Stimulated activated naive B cell treated with anti-CD40 and anti-IgM and Interleukin-4, amounts not matched to agents 10 μg/mL and 1 μg/mL and 100 μg/mL, for 72 hours (primary cell): ENCODE measurements around the gene ST7L.
"Not testable (repeated sequence)": the region's sequence is repeated elsewhere in the genome, so short reads cannot be mapped to it uniquely, and the experiment has no call there.

Experiments
- ATAC-seq, 2 donors: fragments of 150-1000 bp; cut with Tn5 transposase; replicated peaks; 2 replicates each; pipeline ENCODE4 v1.10.0; 2021; ENCODE audit warnings: moderate library complexity in 1 of 2
- DNase-seq: peaks from one replicate; pipeline ENCODE4 v3.0.0; 2021
- H3K27ac Mint-ChIP-seq: one replicate; pipeline ENCODE4 v1.8.0; 2022; ENCODE audit warnings: mild to moderate bottlenecking, mixed read lengths
- H3K27me3 Mint-ChIP-seq, 2 donors: one replicate each; pipeline ENCODE4 v1.8.0; 2022; ENCODE audit warnings: mixed read lengths in 2 of 2
- H3K36me3 Mint-ChIP-seq, 2 donors: one replicate each; pipeline ENCODE4 v1.8.0; 2022; ENCODE audit warnings: mixed read lengths in 2 of 2, mild to moderate bottlenecking in 1 of 2
- H3K4me1 Mint-ChIP-seq, 2 donors: one replicate each; pipeline ENCODE4 v1.8.0; 2022; ENCODE audit warnings: mixed read lengths in 2 of 2, mild to moderate bottlenecking in 1 of 2
- H3K4me3 Mint-ChIP-seq, 2 donors: one replicate each; pipeline ENCODE4 v1.8.0; 2022; ENCODE audit warnings: mild to moderate bottlenecking in 2 of 2, mixed read lengths in 2 of 2, moderate library complexity in 1 of 2
- H3K9me3 Mint-ChIP-seq, 2 donors: one replicate each; pipeline ENCODE4 v1.8.0; 2022; ENCODE audit warnings: mixed read lengths in 2 of 2, mild to moderate bottlenecking in 1 of 2

The ST7L gene

GRCh38 chr1:112618721-112619517 is at the start of gene ST7L:
TSS of gene ST7L (minus strand) at chr1:112619141. CDS start at chr1:112619113, 28 bp downstream.
- Mint-ChIP-seq H3K27ac (peak within 1 kb of the TSS; percentile 99), H3K4me1 (peaks cover 6 to 30% of the 10 kb centered on the region in 2 donors), H3K36me3 (peaks cover 12 to 34% of the 10 kb centered on the region in 2 donors), H3K4me3 (peak within 1 kb of the TSS; percentile 91 to 99), H3K27me3 (no peaks in the 10 kb centered on the region), H3K9me3 (no peaks in the 10 kb centered on the region)
- DNase-seq, result peak; percentile 60
- peak; percentile 40 to 46 for ATAC-seq

GRCh38 chr1:112666946-112667345 is 48.0 kb upstream of the ST7L start:
- H3K27ac Mint-ChIP-seq, result no peak overlapping the region
- ATAC-seq (no peak), DNase-seq (no peak)
- no peaks in the 10 kb centered on the region for H3K27me3 Mint-ChIP-seq
- no peak overlapping the region for H3K4me3 Mint-ChIP-seq
- peaks cover 5 to 6% of the 10 kb centered on the region in 2 donors for H3K4me1 Mint-ChIP-seq
- H3K9me3 Mint-ChIP-seq, result no peaks in the 10 kb centered on the region
- H3K36me3 Mint-ChIP-seq, result peaks cover 57 to 63% of the 10 kb centered on the region in 2 donors

GRCh38 chr1:112665857-112666256 is 46.9 kb upstream of the ST7L start:
- Mint-ChIP-seq H3K27ac (no peak overlapping the region), H3K4me1 (peaks cover 5 to 6% of the 10 kb centered on the region in 2 donors), H3K9me3 (no peaks in the 10 kb centered on the region), H3K36me3 (peaks cover 61 to 66% of the 10 kb centered on the region in 2 donors), H3K4me3 (no peak overlapping the region), H3K27me3 (no peaks in the 10 kb centered on the region)
- ATAC-seq, result no peak
- DNase-seq, result no peak

- Mint-ChIP-seq H3K36me3 (peaks cover 20 to 41% of the 10 kb centered on the region in 2 donors), H3K27me3 (no peaks in the 10 kb centered on the region)
Measured at GRCh38 chr1:112651205-112651604, 32.3 kb upstream of the ST7L start.

GRCh38 chr1:112646225-112646624 is 27.3 kb upstream of the ST7L start:
- no peaks in the 10 kb centered on the region for H3K9me3 Mint-ChIP-seq
- H3K27me3 Mint-ChIP-seq, result no peaks in the 10 kb centered on the region
- H3K4me3 Mint-ChIP-seq, result no peak overlapping the region
- H3K4me1 Mint-ChIP-seq, result peaks cover 22 to 32% of the 10 kb centered on the region in 2 donors
- DNase-seq (no peak), ATAC-seq (no peak)
- no peak overlapping the region for H3K27ac Mint-ChIP-seq
- peaks cover 24 to 46% of the 10 kb centered on the region in 2 donors for H3K36me3 Mint-ChIP-seq

More at GRCh38 chr1:112651205-112651604, 32.3 kb upstream of the ST7L start:
- Mint-ChIP-seq H3K9me3 (no peaks in the 10 kb centered on the region), H3K4me3 (no peak overlapping the region), H3K27ac (no peak overlapping the region), H3K4me1 (peaks cover 15 to 19% of the 10 kb centered on the region in 2 donors)
- DNase-seq (no peak), ATAC-seq (peak in 1 of 2 donors; percentile 25)

GRCh38 chr1:112643080-112643479 is 24.1 kb upstream of the ST7L start:
- peaks cover 19 to 30% of the 10 kb centered on the region in 2 donors for H3K36me3 Mint-ChIP-seq
- no peak overlapping the region for H3K27ac Mint-ChIP-seq
- ATAC-seq, result no peak
- H3K27me3 Mint-ChIP-seq, result no peaks in the 10 kb centered on the region
- H3K4me1 Mint-ChIP-seq, result peaks cover 16 to 32% of the 10 kb centered on the region in 2 donors
- no peak overlapping the region for H3K4me3 Mint-ChIP-seq
- no peaks in the 10 kb centered on the region for H3K9me3 Mint-ChIP-seq
- DNase-seq, result no peak

- not testable (repeated sequence) for H3K9me3 Mint-ChIP-seq, H3K27ac Mint-ChIP-seq, H3K4me3 Mint-ChIP-seq, H3K27me3 Mint-ChIP-seq, ATAC-seq, DNase-seq
- H3K4me1 Mint-ChIP-seq, result peaks cover 17 to 43% of the 10 kb centered on the region in 2 donors
- peaks cover 13 to 21% of the 10 kb centered on the region in 2 donors for H3K36me3 Mint-ChIP-seq
Measured at GRCh38 chr1:112640437-112640836, 21.5 kb upstream of the ST7L start.

GRCh38 chr1:112638110-112638428 is 19.1 kb upstream of the ST7L start:
- H3K27ac Mint-ChIP-seq, result peak overlapping the region; percentile 75
- H3K4me1 Mint-ChIP-seq, result peaks cover 26 to 54% of the 10 kb centered on the region in 2 donors
- DNase-seq (no peak), ATAC-seq (no peak)
- H3K4me3 Mint-ChIP-seq, result no peak overlapping the region
- H3K36me3 Mint-ChIP-seq, result peaks cover 15 to 22% of the 10 kb centered on the region in 2 donors
- H3K9me3 Mint-ChIP-seq, result no peaks in the 10 kb centered on the region
- H3K27me3 Mint-ChIP-seq, result no peaks in the 10 kb centered on the region

GRCh38 chr1:112637254-112638109 is 18.5 kb upstream of the ST7L start:
- DNase-seq (no peak), ATAC-seq (no peak)
- H3K36me3 Mint-ChIP-seq, result peaks cover 18 to 24% of the 10 kb centered on the region in 2 donors
- no peaks in the 10 kb centered on the region for H3K27me3 Mint-ChIP-seq
- H3K4me1 Mint-ChIP-seq, result peaks cover 26 to 56% of the 10 kb centered on the region in 2 donors
- H3K9me3 Mint-ChIP-seq, result no peaks in the 10 kb centered on the region
- H3K27ac Mint-ChIP-seq, result peak overlapping the region; percentile 75
- H3K4me3 Mint-ChIP-seq, result no peak overlapping the region

- Mint-ChIP-seq H3K36me3 (peaks cover 23 to 26% of the 10 kb centered on the region in 2 donors), H3K27me3 (no peaks in the 10 kb centered on the region), H3K4me3 (no peak overlapping the region), H3K9me3 (no peaks in the 10 kb centered on the region), H3K4me1 (peaks cover 29 to 55% of the 10 kb centered on the region in 2 donors), H3K27ac (peak overlapping the region; percentile 31)
- no peak for DNase-seq
- ATAC-seq, result peak; percentile 55 to 60
Measured at GRCh38 chr1:112636597-112637253, 17.8 kb upstream of the ST7L start.

- DNase-seq, result no peak
Measured at GRCh38 chr1:112636056-112636455, 17.1 kb upstream of the ST7L start.

GRCh38 chr1:112634367-112634766 is 15.4 kb upstream of the ST7L start:
- DNase-seq, result no peak
- Mint-ChIP-seq H3K4me3 (no peak overlapping the region), H3K36me3 (peaks cover 33 to 41% of the 10 kb centered on the region in 2 donors), H3K27ac (no peak overlapping the region), H3K4me1 (peaks cover 33 to 72% of the 10 kb centered on the region in 2 donors), H3K9me3 (no peaks in the 10 kb centered on the region), H3K27me3 (no peaks in the 10 kb centered on the region)
- ATAC-seq, result no peak

More at GRCh38 chr1:112636056-112636455, 17.1 kb upstream of the ST7L start:
- Mint-ChIP-seq H3K9me3 (no peaks in the 10 kb centered on the region), H3K36me3 (peaks cover 23 to 32% of the 10 kb centered on the region in 2 donors), H3K27me3 (no peaks in the 10 kb centered on the region), H3K4me3 (peak overlapping the region in 1 of 2 donors; percentile 25), H3K27ac (no peak overlapping the region), H3K4me1 (peaks cover 29 to 57% of the 10 kb centered on the region in 2 donors)
- ATAC-seq, result no peak

GRCh38 chr1:112633628-112634027 is 14.7 kb upstream of the ST7L start:
- Mint-ChIP-seq H3K36me3 (peaks cover 39 to 48% of the 10 kb centered on the region in 2 donors), H3K27me3 (no peaks in the 10 kb centered on the region), H3K4me3 (peak overlapping the region in 1 of 2 donors; percentile 22), H3K9me3 (peaks cover 0 to 2% of the 10 kb centered on the region in 2 donors), H3K27ac (no peak overlapping the region), H3K4me1 (peaks cover 39 to 79% of the 10 kb centered on the region in 2 donors)
- DNase-seq (no peak), ATAC-seq (no peak)

GRCh38 chr1:112629256-112629655 is 10.3 kb upstream of the ST7L start:
- DNase-seq (no peak), ATAC-seq (no peak)
- Mint-ChIP-seq H3K27me3 (no peaks in the 10 kb centered on the region), H3K4me1 (peaks cover 48 to 89% of the 10 kb centered on the region in 2 donors), H3K36me3 (peaks cover 55 to 64% of the 10 kb centered on the region in 2 donors), H3K4me3 (no peak overlapping the region), H3K9me3 (peaks cover 0 to 2% of the 10 kb centered on the region in 2 donors), H3K27ac (no peak overlapping the region)
